NB4 (cell line): ENCODE data around the gene CD151.

Experiments
- DNase-seq: peaks from one replicate; pipeline ENCODE4 v3.0.0; 2010; ENCODE audit warnings: low read depth
- H3K4me3 ChIP-seq: one replicate; pipeline ENCODE4 v1.5.1; 2011; ENCODE audit warnings: mild to moderate bottlenecking, low read depth, low read length, moderate library complexity
- CTCF ChIP-seq: IDR thresholded peaks from one replicate; pipeline ENCODE4 v1.5.1; 2012; ENCODE audit warnings: low read depth, low read length
- MYC ChIP-seq: IDR thresholded peaks from 2 replicates; pipeline ENCODE4 v1.6.1; 2011; ENCODE audit warnings: low read depth, low read length
- POLR2A ChIP-seq: IDR thresholded peaks from 2 replicates; pipeline ENCODE4 v1.6.1; 2011; ENCODE audit warnings: mild to moderate bottlenecking; ENCODE audit not compliant: insufficient read length; ENCODE audit errors: extremely low read depth
- TF ChIP-seq, protein P1 (sequence below): IDR thresholded peaks from 2 replicates; pipeline ENCODE4 v1.6.1; 2011; ENCODE audit warnings: low read depth, low read length

Gene CD151

DNA sequence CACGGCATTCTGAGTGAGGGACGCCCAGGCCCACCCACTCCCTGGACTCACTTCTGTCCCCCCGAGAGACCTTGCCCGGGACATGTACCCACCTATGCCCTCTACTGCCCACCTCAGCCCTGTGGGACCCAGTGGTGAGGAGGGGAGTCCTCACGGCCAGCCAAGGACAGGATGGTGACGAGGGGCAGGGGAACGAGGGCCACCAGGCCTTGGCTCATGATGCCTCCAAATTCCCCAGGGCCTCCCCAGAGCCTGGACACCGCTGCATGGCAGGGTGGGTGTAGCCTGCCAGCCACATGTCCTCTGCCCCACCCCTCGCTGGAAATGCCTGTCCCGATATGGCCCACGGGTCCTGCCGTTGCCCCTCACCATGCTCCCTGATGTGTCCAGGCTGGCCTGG lies 36.0 kb downstream of the CD151 start:
- DNase-seq: no peak
- TF ChIP-seq CTCF (no peak), POLR2A (no peak), MYC (no peak)
- TF ChIP-seq, protein P1, sequence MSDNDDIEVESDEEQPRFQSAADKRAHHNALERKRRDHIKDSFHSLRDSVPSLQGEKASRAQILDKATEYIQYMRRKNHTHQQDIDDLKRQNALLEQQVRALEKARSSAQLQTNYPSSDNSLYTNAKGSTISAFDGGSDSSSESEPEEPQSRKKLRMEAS: no peak
- no peak overlapping the region for H3K4me3 ChIP-seq

DNA sequence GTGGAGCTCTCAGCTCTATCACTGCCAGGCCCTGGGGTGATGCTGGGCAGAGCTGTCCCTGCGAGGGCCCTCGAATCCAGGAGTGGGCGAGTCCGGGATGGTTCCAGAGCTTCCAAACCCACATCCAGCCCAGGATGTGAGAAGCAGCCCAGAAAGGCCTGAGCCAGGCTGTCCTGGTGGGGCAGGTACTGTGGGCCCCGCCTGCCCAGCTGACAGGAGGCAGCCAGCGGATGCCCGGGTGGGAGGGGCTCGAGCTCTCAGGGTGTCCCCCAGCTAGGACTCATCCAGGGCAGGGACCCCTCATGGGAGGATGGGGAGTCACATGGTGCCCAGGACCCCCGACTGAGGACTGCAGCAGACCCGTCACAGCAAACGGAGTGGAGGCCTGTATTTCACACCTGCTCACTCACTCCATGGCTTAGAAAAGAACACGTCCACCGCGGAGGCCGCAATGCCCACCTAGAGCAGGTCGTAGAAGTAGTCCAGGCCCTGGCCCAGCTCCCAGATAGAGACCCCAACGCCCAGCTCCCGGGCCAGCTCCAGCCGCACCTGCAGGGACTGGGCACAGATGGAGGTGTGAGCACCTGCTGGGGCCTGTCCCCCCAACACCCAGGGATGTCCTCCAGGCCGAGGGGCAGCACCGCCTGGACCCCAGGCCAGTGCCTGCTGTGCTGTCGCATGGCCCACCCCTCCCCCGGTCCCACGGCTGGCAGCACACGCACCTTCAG lies 36.8 kb downstream of the CD151 start:
- DNase-seq: no peak
- no peak overlapping the region for H3K4me3 ChIP-seq
- no peak for TF ChIP-seq MYC
- no peak for TF ChIP-seq CTCF
- TF ChIP-seq, protein P1: no peak
- no peak for TF ChIP-seq POLR2A

DNA sequence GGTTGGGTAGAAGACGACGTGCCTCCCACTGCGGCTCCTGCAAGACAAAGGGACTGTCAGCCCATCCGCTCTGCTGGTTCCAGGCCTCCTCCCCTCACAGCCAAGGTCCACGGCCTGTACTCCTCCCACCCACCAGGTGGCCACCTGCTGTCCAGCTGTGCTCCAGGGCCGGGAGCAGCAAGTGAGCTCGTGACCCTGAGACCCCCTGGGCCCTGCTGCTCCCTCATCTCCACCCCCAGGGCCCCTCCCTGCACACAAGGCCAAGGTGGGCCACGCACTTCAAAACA lies 37.3 kb downstream of the CD151 start:
- no peak overlapping the region for H3K4me3 ChIP-seq
- no peak for TF ChIP-seq CTCF
- TF ChIP-seq, protein P1: no peak
- no peak for TF ChIP-seq POLR2A
- no peak for TF ChIP-seq MYC
- DNase-seq: no peak

GRCh38 chr11:870418-870817 lies 37.7 kb downstream of the CD151 start:
- no peak overlapping the region for H3K4me3 ChIP-seq

GRCh38 chr11:871472-871871 lies 38.7 kb downstream of the CD151 start:
- TF ChIP-seq CTCF: no peak
- TF ChIP-seq MYC: no peak
- no peak for TF ChIP-seq POLR2A
- TF ChIP-seq, protein P1: no peak
- no peak overlapping the region for H3K4me3 ChIP-seq
- DNase-seq: no peak

More at GRCh38 chr11:870418-870817, 37.7 kb downstream of the CD151 start:
- TF ChIP-seq, protein P1: no peak
- no peak for TF ChIP-seq MYC
- no peak for TF ChIP-seq CTCF
- no peak for TF ChIP-seq POLR2A
- no peak for DNase-seq

- H3K4me3 ChIP-seq: no peak overlapping the region
- no peak for DNase-seq
- TF ChIP-seq MYC (no peak), POLR2A (no peak), CTCF (no peak)
- TF ChIP-seq, protein P1: no peak
Observed at GRCh38 chr11:872799-873198, 40.0 kb downstream of the CD151 start.
